DMS53 (cell line): ENCODE data around the gene ADAD1.
"Not testable (repeated sequence)": the region's sequence is repeated elsewhere in the genome, so short reads cannot be mapped to it uniquely, and the experiment has no call there.

Source experiments
- DNase-seq: peaks from one replicate; lab custom pipeline; 2025; lab: John Stamatoyannopoulos, UW

The ADAD1 gene

DNA sequence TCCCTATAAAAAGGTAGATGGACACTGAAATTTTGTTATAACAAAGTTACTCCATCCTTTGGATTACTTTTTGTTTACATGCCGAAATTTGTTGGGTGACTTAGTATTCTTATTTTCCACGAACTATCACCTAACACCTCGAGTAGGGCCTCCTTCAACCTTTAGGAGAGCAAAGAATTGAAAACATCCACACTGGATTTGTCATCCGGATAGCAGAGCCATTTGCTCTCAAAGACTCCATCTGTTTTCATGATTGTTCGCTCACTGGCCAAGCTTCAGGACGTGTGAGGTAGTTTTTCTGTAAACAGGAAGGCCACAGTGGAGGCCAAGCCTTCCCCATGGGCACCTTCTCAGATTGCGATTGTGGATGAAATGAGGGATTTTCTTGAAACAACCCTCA is at the start of gene ADAD1:
Gene ADAD1, plus strand, starts transcription at position 301 of the 400 bp plus-strand sequence. CDS start 1,059 bp downstream, outside the sequence.
- no peak for DNase-seq

DNA sequence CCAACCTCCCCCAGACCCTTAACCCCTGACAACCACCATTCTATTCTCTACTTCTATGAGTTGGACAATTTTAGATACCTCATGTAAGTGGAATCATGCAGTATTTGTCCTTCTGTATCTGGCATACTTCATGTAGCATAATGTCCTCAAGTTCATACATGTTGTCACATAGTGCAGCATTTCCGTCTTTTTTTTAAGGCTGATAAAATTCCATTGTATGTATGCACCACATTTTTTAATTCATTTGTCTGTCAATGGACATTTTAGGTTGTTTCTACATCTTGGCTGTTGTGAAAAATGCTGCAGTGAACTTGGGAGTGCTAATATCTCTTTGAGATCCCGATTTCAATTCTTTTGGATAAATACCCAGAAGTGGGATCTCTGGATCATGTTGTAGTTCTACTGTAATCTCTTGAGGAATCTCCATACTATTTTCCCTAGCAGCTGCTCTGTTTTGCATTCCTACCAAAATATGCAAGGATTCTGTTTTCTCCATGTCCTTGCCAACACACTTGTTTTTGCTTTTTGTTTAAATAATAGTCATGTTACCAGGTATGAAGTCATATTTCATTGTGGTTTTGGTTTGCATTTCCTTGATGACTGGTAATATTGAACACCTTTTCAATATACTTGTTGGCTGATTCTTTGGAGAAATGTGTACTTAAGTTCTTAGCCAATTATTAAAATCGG is 48.8 kb upstream of the ADAD1 start:
- DNase-seq = peak; percentile 19

DNA sequence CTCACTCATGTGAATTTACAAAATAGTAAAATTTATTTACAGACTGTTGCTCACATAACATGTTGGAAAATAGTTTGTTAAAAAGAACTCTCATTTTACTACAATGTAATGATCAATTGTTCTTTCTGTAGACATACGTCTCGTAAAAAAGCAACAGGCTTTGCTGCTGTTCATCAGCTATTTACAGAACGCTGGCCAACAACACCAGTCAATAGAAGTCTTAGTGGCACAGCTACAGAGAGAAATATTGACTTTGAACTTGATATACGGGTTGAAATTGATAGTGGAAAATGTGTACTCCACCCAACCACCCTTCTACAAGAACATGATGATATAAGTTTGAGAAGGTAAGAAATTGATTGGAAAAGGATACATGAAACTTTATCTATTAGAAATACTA is 47.6 kb upstream of the ADAD1 start:
- DNase-seq = no peak

DNA sequence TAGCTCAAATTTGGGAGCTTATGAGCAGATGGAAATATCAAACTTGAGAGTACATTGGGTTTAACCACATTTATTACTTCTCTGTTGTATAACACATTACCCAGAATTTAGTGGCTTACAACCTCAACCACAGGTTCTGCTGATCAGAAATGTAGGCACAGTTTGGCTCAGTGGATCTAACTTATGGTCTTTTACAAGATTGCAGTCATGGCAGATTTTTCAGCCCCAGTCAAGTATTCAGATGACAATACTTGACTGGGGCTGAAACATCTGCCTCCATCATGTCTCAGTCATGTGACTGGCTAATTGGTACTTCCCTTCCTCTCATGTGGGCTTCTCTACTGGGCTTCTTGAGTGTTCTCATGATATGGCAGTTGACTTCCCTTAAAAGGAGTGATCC is 44.0 kb upstream of the ADAD1 start:
- no peak for DNase-seq

GRCh38 chr4:122341886-122342285 is 36.9 kb upstream of the ADAD1 start:
- peak; percentile 1 for DNase-seq

DNA sequence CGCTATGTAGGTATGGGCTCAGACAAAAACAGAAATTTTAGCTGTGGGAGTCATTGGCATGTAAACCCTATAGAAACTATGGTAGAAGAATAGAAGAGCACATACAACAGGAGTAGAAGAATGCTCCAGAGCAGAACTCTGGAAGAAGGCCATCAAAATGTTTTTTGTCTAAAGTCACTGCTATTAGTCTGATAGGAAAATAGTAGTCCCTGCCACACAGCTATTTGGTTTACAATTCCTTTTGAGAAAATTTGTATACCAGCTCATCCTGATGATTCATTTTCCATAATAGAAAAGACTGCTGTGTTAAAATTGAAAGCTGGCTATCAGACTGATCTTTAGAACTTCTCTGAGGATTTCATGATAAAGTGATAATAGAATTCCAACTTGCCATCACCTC is 32.8 kb upstream of the ADAD1 start:
- no peak for DNase-seq

DNA sequence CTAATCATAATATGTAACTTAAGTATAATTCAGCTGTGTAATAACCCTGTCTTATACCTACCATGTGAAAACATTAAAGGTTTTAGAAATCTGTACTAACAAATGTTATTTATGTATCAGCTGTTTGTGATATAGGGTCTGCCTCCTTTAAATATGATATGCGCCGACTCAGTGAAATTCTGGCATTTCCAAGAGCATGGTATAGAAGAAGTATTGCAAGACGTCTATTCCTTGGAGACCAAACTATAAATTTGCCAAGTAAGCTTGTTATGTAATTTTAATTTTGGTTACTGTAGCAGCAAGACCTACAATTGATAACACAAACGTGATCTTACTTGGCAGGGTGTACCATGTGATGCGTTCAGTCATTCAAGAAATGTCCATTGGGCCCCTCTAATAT is 32.3 kb upstream of the ADAD1 start:
- DNase-seq = no peak

DNA sequence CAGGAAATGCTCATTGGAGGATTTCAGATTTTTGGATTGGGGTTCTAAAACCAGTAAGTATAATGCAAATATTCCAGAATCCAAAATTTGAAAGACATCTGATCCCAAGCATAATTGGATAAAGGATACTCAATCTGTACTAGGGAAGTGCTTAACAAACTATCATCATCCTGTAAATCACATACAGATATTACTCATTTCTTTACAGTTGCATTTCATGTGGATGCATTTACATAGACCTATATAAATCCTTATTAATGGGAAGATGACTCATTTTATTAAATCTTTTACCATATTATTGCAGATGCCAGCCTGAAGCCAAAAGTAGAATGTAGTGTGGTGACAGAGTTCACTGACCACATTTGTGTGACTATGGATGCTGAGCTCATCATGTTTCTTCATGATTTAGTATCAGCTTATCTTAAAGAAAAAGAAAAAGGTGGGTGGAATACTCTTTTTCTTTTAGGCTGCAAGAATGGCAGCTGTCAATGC is 22.4 kb upstream of the ADAD1 start:
- DNase-seq = no peak

DNA sequence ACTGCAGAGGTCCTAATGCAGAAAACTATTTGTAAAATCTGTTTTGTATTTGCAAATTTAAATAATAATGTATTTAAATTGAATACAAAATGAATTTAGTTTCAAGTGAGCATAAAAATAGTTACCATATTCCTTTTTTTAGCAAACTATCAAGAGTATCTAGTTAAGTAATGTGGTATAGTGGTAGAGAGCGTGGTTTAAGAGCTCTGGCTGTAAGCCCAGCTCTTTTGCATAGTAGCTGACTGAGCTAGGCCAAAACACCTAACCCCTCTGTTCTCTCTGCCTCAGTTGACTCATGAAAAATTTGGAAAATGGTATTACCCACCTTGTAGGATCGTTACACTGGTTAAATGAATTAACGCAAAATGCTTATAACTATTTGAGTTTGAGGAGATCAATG is 18.1 kb upstream of the ADAD1 start:
- no peak for DNase-seq

GRCh38 chr4:122364700-122365404 is 14.0 kb upstream of the ADAD1 start:
- peak; percentile 56 for DNase-seq

GRCh38 chr4:122368786-122369185 is 10.0 kb upstream of the ADAD1 start:
- DNase-seq = not testable (repeated sequence)

DNA sequence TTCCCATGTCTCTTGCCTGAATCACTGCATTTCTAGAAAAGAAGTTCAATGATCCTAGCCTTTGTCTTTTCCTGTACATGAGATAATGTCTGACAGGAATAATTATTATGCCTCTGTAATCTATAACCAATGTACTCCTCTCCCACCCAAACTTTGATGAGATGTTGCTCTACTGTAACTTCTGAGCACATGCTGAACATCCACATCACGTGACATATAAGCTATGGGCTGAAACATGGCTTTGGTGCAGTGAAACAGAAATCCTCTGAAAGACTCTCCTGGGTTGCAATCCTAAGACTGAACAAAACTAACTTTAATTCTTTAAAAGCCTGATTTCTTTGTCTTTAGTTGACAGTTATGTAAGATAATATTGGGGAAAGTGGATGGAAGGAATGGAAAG is 1.5 kb upstream of the ADAD1 start:
- no peak for DNase-seq

- no peak for DNase-seq
Observed at GRCh38 chr4:122379239-122379638, 428 bp downstream of the ADAD1 start.

- no peak for DNase-seq
Observed at GRCh38 chr4:122383341-122383740, 4.5 kb downstream of the ADAD1 start.

GRCh38 chr4:122384245-122384644 is 5.4 kb downstream of the ADAD1 start:
- DNase-seq = peak; percentile 33

- no peak for DNase-seq
Observed at GRCh38 chr4:122393276-122393675, 14.5 kb downstream of the ADAD1 start.

- no peak for DNase-seq
Observed at GRCh38 chr4:122403861-122404260, 25.1 kb downstream of the ADAD1 start.

GRCh38 chr4:122412547-122412946 is 33.7 kb downstream of the ADAD1 start:
- DNase-seq = peak; percentile 53

DNA sequence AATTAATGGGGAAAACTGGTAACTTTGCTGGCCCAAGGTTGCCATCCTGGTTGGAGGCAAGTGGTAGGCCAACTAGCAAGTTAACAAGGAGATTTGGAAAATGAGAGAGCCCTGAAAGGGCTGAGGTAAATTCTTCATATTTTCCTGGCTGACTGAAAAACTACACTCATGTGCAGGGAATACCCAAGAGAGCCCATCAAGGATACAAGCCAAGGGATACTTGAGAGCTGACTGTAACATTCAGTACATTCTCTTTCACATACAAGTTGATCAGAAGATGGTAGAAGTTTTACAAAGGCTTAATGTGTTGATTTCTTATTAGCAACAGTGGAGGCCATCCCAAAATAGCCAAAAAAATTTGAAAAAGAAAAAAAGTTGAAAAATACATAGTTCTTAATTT is 44.4 kb downstream of the ADAD1 start:
- no peak for DNase-seq

GRCh38 chr4:122431351-122431750 is 52.5 kb downstream of the ADAD1 start:
- no peak for DNase-seq

GRCh38 chr4:122434285-122434684 is 55.5 kb downstream of the ADAD1 start:
- no peak for DNase-seq

- peak; percentile 20 for DNase-seq
Observed at GRCh38 chr4:122450847-122451246, 72.0 kb downstream of the ADAD1 start.

GRCh38 chr4:122453384-122453995 is 74.7 kb downstream of the ADAD1 start:
- DNase-seq = peak; percentile 16
